Hematopoietic multipotent progenitor cell treated with erythropoietin and hydrocortisone succinate and interleukin-3 and kit ligand, for 8 days (in vitro differentiated cells): ENCODE measurements around the gene LASP1.

Experiments used
- DNase-seq: peaks from one replicate; pipeline ENCODE4 v3.0.0-alpha.2; 2015

Gene LASP1

DNA sequence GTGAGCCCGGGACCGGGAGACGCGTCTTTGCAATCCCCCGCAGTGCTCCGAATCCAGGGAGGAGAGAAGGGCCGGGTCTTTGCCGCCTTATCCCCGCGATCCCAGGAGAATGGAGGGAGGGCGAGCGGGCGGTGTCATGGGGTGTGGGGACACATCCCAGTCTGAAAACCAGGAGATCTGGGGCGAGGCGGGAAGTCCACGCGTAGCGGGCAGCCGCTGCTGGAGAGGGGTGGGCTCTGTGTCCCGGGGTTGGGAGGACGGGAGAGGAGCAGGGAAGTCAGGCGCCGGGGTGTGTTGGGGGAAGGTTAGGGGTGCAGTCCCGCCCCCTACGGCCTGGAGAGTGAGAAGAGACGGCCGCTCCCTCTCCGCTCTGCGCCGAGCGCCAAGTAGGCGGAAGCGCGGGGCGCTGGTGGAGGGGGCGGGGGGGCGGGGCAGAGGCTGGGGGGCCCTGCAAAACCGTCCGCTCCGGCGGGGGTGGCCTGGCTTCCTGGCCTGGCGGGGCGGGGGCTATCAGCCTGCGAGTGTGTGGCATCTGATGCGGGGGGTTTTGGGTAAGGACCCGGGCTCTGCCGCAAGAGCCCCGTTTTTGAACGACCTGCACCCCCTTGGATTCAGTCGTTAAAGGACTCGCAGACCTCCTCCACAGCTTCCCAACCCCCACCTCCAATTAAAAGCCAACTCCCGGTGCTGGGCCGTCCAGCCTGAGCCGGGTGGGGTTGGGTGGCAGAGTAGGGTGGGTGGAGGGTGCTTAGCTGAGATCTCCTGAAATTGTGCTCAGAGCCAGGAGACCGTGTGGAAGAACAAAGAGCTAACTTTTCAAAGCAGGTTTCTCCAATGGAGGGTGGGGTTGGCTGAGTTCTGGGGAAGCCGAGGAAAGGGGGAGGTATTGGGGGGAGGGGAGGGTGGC lies 654 bp downstream of the LASP1 start:
- DNase-seq: peak; percentile 80

DNA sequence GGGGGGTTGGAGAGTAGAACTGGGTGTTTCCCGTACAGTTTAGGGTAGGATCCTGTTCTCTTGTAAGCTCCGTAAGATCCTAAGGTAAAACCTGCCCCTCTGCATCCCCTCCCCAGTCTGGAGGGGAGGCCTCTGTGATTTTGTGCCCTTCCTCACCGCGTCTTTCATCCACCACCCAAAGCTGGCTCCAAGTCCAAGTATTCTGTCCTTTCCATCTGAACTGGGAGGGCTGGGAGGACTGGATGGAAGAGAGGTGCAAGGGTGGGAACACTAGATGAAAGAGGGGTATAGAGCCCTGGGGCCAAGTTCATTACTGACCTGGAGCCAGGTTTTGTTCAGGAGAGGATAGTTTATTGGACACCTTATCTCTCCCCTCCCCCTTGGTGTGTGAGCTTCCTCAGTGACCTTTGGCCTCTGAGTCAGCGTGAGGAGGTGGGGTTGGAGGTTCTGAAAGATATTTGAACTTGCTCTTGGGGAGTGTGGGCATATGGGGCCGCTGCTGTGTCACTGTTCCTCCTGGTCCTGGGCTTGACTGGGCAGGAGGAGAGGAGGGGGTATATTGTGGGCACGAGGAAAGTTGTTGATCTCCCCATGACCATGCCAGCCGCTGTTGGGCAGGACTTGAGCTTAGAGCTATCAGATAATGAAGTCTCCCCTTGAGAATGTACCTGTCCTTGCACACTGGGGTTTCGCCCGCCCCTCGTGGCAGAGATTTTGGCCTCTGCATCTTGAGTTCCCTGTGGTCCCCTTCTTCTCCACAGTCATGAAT lies 1.6 kb downstream of the LASP1 start:
- DNase-seq: peak; percentile 92

DNA sequence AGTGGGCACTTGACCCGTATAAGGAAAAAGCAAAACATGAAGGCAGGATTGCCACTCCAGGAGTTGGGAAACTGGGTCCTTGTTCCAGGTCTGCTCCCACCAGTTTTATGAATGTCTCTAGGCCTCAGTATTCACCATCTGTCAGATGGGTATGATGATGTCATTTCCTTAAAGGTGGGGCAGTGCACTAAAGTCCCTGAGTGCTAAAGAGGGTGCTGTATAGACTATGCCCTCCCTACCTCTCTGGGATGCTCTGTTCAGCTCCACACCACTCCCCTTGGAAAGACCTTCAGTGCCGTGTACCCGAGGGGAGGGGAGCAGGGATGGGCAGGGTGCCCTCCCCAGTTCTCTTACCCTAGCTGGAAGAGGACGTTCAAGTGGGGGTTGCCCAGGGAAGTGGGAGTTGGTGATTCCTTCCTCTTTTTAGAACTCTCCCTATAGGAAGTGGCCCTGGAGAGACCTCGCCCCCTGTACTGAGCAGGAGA lies 2.2 kb downstream of the LASP1 start:
- no peak for DNase-seq

DNA sequence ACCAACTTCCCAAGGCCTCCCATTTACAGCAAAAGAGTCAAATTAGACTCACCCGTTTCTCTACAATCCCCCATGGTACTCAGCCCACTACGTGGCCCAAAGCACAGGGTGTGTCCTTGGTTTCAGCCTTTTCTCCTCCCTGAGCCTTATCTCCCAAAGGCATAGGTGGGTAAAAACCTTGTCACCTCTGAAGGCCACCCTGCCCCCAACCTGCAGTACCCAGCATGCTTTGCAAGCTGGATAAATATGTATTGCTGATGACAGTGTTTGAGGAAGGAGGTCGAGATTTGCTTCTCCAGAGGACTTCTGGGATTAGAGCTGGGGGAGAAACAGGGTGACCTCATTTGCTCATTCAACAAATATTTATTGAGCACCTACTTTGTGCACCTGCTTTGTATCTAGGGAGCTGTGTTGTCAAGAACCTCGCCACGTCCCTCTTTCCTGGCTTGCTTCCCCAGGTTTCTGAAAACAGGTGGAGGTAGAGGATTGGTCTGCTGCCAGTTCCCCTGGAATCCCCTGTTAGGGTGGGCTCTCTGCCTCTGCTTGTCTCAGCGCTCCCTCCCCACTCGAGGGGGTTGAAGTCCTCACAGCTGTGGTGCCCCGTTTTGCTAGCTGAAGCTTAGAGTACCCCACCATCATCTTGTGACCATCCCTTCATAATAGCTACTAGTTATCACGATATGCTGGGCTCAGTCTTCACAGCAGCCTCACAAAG lies 3.0 kb downstream of the LASP1 start:
- DNase-seq: peak; percentile 49

DNA sequence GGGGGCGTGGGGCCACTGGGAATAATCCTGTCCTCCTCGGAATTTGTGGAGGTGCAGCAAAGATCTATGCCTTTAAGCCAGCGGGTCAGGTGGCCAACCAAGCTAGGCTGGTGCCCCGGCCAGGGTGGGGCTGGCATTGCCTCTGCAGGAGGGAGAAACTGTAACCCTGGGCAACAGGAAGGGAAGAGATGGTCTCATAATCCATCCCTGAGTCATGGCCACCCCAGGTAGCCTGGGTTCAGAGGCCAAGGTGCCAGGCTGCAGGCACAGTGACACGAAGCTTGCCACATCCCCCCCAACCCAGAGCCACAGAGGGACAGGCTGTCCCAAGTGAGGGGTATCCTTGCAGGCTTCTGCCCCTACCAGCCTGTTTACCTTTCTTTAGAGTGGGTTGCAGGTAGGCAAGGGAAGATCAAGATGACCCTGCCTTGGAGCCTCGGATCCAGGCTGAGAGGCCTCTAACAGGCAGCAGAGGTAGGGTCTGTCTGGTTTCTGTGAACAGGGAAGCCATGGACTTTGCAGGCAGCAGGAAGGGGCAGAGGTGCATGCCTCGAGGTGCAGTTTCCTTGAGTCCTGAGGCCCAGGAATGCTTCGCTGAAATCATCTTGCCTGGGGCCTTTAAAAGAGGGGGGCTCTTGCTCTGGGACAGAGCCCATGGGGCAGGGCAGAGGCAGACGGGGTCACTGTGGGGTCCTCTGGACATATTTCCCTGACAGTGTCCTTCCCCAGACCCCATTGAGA lies 4.0 kb downstream of the LASP1 start:
- no peak for DNase-seq

DNA sequence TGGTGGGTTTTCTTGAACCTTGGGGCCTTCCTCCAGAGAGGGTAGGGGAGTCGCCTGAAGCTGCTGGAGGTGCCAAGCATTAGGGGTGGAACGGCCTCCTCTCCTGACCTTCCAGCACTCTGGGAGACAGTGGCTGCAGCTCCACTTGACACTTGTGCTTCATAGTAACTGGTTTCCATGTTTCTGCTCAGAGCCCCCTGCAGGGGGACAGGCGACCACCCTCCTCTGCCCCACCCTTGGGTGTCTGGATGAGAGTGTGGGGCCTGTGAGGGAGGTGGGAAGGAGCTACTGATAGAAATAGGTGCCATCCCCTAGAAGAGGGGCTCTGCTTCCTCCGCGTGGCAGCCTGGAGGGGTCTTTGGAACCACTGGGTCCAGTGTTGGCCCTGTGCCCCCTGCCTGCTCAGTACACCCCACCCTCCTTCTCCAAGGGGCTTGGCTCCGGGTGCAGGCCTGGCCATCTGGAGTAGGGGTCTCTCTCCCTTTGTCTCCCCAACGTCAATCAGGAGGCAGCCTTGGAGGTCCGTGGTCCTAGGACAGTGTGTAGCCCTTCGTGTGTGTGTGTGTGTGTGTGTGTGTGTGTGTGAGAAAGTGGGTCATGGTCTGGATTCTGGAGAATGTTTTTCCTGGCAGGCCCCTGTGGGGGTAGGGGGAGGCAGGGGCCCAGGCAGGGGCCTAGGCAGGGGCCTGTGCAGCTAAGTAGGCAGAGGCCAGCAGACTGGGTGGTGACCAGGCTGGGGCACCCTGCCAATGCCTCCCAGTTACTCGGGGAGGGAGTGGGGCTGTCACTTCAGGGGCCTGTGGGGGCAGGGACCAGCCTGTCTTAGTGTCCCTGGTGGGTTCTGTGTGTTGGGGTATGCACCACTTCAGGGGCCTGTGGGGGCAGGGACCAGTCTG lies 4.9 kb downstream of the LASP1 start:
- peak; percentile 37 for DNase-seq

DNA sequence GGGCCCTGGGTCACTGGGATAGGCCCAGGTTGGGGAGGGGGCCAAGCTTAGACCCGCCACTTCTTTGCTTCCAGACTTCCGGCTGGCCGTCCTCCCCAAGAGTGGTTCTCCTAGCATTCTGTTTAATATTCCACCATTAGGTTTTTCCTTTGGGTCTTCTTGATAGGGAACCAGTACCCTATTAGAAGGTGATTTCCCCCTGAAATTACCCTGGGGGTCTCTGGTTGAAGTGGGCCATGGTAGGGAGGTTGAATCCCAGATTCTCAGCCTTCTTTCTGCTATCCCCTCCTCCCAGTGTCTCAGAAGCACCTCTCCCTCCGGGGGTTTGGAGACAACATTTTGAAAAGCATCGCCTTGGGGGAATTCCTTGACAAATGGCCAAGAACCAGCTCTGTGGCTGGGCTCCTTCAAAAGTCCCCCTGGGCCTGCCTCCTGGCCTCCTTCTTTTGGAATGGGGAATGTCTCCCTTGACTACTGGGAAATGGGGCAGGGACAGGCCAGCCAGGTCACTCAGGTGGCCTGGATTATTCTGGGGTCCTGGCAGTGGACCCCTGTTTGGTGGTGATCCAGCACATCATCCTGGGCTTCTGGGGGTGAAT lies 5.7 kb downstream of the LASP1 start:
- no peak for DNase-seq

DNA sequence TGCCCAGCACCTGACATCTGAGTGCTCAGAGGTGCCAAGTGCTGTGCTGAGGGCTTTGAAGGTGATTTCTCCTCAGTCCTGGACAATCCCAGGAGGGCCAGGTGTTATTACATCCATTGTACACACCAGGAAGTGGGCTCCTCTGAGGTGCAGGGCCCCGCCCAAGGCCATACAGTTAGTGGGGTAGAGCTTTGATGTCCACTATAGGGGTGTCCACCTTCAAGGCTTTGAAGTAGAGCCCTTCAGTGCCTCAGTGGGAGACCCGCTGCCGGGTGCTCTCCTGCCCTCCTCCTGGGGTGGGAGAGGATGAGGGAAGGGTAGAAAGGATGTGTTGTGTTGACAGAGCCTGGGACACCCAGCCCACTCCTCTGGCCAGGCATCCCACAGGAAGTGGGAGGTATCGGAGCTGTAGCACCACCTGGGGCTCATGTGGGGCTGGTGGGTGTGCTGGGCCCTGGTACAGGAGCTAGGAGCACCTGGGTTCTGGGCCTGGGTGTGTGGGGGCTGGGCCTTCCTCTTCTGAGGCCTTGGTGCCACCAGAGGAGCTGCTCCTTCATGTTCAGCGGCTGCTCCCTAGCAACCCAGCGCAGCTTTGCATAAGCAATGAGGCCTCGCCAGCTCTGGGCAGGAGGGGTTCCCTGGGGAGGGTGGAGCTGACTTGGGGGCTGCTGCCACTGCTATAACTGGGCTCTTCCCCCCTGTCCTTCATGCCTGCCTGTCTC lies 7.4 kb downstream of the LASP1 start:
- no peak for DNase-seq

DNA sequence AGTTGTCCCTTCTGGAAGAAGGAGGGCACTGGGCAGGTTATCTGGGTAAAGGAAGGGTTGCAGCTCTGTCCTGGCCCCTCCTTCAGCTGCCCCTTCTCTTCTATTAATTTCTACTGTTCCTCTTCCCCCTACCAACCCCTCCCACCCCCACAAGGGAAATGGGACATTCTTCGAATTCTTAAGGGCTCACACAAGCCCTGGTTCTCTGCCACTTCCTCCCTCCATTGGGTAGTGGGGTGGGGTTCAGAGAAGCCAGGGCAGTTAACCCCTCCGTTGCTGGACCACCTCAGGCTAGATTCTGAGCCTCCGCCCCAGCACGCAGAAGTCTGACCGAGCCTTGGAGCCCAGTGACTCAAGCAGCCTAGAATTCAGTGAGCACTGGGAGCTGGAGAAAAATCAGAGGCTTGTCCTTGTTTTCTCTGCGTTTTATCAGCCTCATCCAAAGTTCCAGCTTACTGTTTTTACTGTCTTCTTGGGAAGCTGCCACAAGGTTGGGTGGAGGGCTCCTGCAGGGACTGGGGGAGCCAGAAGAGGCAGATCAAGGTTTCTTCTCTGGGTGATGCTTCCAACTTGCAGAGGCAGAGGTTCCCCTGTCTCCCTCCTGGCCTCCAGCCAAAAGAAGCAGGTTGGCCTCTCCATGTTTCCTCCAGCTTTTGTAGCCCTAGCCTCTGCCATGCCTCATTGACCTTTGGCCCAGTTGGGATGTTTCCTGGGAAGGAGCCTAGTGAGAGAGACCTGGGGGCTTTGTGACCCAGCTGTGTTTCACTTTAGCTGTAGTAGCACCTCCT lies 10.2 kb downstream of the LASP1 start:
- no peak for DNase-seq

DNA sequence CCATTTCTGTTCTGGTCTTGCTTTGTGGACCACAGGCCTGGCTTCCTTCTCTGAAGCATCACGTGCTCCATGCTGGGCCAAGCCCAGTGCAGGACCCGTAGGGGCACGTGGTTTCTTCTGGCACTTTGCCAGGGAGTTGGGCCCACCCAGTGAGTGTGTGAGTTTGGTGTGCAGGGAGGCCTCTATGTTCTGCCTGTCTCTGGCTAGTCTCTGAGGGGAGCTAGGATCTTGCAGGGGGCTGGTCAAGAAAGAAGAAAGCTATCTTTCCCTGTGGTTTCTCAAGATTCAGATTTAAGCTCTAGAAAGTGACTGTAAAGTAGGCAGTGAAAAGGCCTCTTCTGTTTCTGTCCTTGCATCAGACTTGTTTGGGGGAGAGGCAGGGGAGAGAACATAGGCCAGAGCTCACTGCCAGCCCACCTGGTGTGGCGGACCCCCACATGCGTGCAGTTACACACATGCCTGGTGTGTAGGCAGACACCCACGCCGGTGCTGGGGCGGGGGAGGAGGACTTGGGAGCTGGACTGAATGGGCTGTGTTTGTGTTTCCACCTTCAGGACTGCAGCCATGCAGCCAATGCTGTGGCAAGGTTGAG lies 11.8 kb downstream of the LASP1 start:
- peak; percentile 93 for DNase-seq

DNA sequence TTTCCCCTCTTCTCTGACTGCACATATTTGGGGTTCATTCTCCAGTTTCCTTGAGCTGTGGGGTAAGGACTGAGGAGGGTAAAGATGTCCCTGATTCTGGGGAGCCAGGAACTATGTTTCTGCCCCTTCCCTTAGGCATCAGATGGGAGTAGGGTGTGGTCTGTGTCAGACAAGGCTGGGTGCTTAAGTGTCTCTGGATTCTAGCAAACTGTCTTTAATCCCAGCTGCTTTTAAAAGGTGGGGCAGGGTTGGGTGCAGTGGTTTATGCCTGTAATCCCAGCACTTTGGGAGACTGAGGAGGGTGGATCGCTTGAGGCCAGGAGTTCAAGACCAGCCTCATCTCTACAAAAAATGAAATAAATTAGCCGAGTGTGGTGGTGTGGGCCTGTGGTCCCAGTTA lies 13.0 kb downstream of the LASP1 start:
- no peak for DNase-seq

DNA sequence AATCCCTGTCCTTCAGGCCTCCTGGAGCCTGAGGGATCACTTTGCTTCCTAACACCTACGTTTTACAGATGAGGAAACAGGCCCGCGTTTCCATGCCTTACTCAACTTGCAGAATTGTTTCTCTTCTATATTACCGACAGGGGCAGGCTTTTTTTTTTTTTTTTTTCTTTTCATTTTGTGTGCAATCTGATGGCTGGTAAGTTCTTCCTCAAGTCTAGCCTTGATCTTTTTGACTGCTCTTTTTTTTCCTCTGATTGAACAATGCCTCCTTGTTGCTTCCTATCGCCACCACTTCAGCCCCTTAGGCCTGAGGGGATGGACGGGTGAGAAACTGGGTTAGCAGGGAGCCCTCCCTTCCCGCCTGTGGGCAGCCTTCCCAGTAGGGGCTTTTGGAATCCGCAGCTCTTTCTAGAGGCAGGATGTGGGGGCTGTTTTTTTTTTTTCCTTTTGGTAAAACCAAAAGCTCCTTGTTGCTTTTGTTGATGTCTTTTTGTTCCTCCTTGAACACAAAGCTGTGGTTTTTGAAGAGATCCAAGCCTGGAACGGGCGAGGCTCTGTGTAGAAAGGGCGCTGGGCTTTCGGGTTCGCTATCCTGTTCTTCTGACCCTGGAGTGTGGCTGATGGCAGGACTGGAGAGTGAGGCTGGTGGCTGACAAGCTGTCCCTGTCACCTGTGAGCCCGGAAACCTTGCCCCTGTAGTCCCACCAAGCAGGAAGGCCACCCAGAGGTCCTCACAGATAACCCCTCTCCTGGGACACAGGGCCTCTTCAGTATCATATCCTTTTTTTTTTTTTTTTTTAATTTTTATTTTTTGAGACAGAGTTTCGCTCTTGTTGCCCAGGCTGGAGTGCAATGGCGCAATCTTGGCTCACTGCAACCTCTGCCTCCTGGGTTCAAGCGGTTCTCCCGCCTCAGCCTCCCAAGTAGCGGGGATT lies 14.0 kb downstream of the LASP1 start:
- no peak for DNase-seq

DNA sequence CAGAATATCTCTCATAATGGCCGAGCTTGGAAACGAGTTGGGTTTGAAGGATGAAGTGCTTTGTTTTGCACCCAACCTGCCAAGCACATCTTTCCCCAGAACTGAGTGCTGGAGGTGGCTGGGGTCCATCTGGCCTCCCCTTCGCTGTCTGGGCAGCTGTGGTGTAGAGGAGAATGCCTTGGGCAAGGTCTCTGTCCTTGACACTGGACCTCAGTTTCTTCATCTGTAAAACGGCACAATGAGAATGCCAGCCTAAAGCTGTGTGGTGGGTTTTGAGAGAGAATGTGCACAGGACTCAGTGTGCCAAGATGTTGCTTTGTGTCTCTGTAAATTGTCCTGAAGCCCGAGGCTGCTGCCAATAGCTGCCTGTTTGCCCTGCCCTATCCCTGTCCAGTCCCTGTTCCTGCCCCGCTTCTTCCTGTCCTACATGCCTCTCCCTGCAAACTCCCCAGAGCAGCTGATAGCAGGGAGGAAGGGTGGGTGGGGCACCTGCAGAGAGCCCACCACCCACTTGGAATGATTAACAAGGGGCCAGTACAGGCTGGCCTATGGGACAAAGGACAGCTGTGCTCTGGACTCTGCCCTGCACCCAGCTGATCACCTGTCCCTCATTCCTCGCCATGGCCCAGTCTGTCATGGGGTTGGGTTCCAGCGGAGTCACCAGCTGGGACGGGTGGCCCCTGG lies 15.3 kb downstream of the LASP1 start:
- DNase-seq: no peak

DNA sequence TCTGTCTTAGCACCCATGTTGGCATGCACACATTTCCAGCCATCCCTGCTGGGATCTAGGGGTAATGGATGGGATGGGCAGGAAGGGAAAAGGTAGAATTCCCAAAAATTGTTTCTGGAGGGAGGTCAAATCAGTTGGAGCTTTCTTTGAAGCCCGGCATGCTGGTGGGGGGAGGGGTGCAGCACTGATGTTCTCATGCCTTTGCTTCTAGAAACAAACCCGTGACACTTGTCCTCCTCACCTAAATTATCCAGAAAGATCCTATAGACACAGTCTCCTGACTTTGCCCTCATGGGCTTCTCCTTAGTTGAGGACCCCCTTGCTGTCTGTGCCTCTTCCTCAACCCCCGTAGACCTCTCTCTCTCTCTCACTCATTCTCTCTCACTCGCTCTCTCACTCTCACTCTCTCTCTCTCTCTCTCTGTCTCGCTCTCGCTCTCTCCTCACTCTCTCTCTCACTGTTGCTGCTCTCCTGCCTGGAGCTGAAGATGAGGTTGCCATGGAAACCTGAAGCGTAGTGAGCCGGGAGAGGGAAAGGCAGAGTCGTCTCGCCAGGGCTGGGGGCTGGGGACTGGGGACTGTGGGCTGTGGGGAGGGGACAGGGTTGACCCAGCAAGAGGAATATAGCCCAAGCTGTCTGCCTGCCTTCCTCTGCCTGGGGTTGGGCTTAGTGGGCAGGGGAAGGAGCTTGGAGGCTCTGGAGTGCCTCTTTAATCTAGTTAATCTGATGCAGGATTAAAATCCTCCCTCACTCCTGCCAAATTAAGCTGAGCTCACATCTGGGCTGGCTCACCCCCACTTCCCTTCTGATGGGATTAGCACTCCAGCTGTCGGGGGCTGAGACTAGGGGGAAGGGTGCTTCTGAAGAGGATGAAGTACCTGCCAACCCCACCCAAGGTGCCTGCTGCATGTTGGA lies 16.1 kb downstream of the LASP1 start:
- no peak for DNase-seq

DNA sequence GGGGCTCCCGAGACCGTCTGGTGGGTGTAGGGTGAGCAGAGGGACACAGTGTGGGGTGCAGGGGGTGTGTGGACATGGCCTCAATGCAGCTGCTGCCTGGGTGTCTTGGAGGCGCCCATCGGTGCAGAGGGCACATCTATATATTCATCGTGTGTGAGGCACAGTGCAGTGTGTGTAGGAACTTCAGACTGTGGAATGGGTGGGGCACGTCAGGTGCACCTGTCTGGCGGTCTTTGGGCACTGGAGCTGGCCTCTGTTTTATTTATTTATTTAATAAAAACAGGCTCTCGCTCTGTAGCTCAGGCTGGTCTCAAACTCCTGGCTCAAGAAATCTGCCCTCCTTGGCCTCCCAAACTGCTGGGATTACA lies 16.8 kb downstream of the LASP1 start:
- no peak for DNase-seq

DNA sequence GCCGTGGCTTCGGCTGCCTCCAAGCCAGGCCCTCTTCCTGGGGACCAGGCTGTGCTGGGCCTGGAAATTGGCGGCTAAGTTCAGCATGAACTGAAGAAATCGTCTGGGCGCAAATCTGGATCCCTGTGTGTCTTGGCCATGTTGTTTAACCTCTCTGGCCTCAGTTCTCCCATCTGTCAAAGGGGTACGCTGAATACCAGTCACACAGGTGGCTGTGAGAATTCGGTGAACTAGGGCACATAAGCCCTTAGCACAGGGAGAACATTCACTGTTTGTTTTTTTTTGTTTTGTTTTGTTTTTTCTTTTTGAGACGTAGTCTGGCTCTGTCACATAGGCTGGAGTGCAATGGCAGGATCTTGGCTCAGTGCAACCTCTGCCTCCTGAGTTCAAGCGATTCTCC lies 19.0 kb downstream of the LASP1 start:
- DNase-seq: no peak
